GM13976 (cell line): Measurements from ENCODE around the gene KCNH1.

Experiments used
- DNase-seq: peaks from one replicate; pipeline ENCODE4 v3.0.0; 2012; ENCODE audit warnings: low spot score
- CTCF ChIP-seq: IDR thresholded peaks from 2 replicates; pipeline ENCODE4 v1.5.1; 2012; ENCODE audit warnings: borderline replicate concordance, mild to moderate bottlenecking; ENCODE audit not compliant: insufficient read depth; ENCODE audit errors: extremely low read depth, missing control alignments, control extremely low read depth
- in situ Hi-C: fragments of 300-500 bp; cut with MboI; formaldehyde crosslinking; loops from one replicate; pipeline ENCODE4 v1.12.0; 2022; ENCODE audit warnings: low sequenced_read_pairs, mixed read lengths, inconsistent platforms; ENCODE audit not compliant: unreplicated experiment

Gene KCNH1

DNA sequence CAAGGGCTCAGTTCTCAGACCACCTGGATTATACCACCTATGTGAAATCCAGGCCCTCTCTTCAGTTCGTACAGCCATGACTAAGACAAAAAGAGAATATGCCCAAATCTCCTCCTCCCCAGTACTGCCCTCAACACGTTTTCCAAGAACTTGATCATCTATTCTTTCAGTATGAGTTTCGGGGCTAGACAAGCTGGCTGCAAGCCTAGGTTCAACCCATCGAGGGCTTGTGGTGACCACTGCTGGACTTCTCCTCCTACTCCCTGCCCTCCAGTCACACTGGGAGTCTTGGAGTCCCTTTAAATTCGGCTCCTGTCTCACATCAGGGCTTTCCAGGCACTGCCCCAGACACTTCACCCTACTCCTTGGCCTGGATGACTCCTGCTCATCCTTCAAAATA lies 352.3 kb downstream of the KCNH1 start:
- no peak for DNase-seq
- TF ChIP-seq CTCF, result no peak
- in situ Hi-C loops, result no loop called here

DNA sequence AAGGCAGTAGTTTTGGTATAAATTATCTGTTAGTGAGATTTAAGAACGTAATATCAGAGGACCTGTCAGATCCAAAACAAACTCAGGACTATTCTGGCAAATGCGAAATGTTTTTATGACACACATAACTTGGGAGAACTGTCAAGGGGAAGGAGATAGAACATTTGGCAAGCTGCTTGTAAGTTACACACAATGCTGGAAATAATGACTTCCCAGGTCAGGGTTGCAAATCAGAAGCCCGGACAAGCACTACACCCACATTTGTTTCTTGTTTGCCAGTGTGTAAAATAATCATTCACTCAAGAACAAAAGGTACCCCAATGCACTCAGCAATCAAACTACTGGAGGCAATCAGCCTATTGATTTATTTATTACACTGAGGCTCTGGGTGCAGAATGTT lies 354.7 kb downstream of the KCNH1 start:
- no peak for DNase-seq
- in situ Hi-C loops, result no loop called here
- TF ChIP-seq CTCF, result no peak

DNA sequence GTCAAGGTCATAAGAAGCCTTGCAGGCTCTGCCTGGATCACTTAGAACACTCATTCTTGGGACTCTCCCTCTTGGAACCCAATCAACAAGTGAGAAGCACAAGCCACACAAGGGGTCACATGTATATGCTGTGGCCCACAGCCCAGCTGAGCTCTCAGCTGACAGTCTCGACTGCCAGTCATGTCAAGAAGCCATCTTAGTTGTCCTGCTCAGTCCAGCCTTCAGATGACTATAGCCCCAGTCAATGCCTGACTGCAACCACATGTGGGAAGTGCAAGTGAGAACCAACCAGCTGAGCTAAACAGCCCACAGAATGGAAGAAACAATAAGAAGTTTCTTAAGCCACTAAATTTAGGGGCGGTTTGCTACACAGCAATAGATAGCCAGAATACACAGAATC lies 356.0 kb downstream of the KCNH1 start:
- no peak for DNase-seq
- in situ Hi-C loops, result no loop called here

GRCh38 chr1:210776712-210777111 lies 357.2 kb downstream of the KCNH1 start:
- in situ Hi-C loops, result no loop called here
- DNase-seq, result no peak
- no peak for TF ChIP-seq CTCF

More for the DNA sequence above, 356.0 kb downstream of the KCNH1 start:
- no peak for TF ChIP-seq CTCF

DNA sequence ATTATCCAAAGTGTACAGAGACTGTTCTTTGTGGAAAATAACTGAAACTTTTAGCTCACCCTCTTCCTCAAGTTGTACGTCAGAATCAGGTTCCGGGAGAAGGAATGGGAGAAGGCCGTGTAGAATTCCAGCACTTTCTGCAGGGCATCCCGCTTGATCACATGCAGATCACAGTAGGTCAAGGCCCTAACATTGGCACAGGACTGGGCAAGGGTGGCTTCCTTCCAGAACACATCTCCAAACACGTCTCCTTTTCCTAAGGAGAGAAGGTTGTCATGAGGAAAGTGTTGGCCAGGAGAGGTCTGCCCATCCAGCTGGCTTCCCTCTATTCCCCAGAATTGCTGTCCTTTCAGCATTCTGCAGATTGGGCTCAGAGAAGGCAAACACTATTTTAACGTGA lies 358.7 kb downstream of the KCNH1 start:
- in situ Hi-C loops, result no loop called here
- TF ChIP-seq CTCF, result no peak
- no peak for DNase-seq

- TF ChIP-seq CTCF, result no peak
- in situ Hi-C loops, result no loop called here
- no peak for DNase-seq
These were observed 360.5 kb downstream of the KCNH1 start for GRCh38 chr1:210773450-210773849.

DNA sequence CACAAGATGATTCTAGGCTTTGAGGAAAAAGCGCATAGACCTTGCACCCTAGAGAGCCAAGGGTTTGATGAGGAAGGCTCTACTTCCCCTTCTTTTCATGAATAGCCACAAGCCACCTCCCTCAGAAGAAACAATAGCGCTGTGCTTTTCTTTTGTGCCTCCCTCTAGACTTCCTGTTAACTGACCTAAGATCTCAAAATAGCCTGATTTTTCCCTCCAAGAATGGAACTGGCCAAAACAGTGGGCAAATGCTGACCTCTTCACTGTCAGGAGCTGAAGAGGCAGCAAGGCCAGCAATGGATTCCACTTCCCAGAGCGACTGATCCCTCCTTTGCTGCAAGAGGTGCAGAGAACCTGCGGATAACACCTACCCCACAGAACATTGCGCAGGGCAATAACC lies 362.8 kb downstream of the KCNH1 start:
- no peak for TF ChIP-seq CTCF
- in situ Hi-C loops, result no loop called here
- no peak for DNase-seq
